ENCODE results near the gene ZNF146. TPM values are rescaled to one million over a fixed set of nuclear protein-coding genes. Genes with fewer than 3 reads are reported as not detected.
A peak's percentile ranks its signal among the peaks of the same experiment; 100 is the strongest.

The ZNF146 gene
- total and polyA plus RNA-seq, 9 donors = 38.1 to 73.8 (median 56.2) TPM

- H3K9me3 ChIP-seq = no peaks in the 10 kb centered on the region
- H3K27me3 ChIP-seq = no peaks in the 10 kb centered on the region
- H3K36me3 ChIP-seq = no peaks in the 10 kb centered on the region
- H3K27ac ChIP-seq = no peak overlapping the region
- TF ChIP-seq CTCF (IDR thresholded peaks at IDR 0.05) (no peak), EP300 (IDR thresholded peaks at IDR 0.05) (no peak), POLR2A (IDR thresholded peaks at IDR 0.05) (no peak)
- no peak for DNase-seq
- intact Hi-C loops (cut with DNase I) = no loop called here
- WGBS, 3 donors = 67 to 79% (median 69%) methylated on average over 11 of the region's 11 CpGs
- H3K4me3 ChIP-seq = no peak overlapping the region
- H3K4me1 ChIP-seq (ENCODE audit: insufficient read depth) = peaks cover 9% of the 10 kb centered on the region
Observed at GRCh38 chr19:36244066-36244465, 29.2 kb downstream of the ZNF146 start.

GRCh38 chr19:36245210-36246005 is 30.5 kb downstream of the ZNF146 start:
- intact Hi-C loops (cut with DNase I) = no loop called here
- Histone ChIP-seq H3K27ac (no peak overlapping the region), H3K36me3 (no peaks in the 10 kb centered on the region), H3K4me1 (ENCODE audit: insufficient read depth) (peaks cover 9% of the 10 kb centered on the region), H3K4me3 (peak overlapping the region; percentile 23), H3K9me3 (no peaks in the 10 kb centered on the region), H3K27me3 (no peaks in the 10 kb centered on the region)
- peak in 1 of 5 donors; percentile 39 for DNase-seq
- TF ChIP-seq POLR2A (IDR thresholded peaks at IDR 0.05) (no peak), EP300 (IDR thresholded peaks at IDR 0.05) (no peak), CTCF (IDR thresholded peaks at IDR 0.05) (no peak)
- WGBS, 3 donors = 0 to 2% (median 1%) methylated on average over 43 to 63 of the region's 63 CpGs

GRCh38 chr19:36246006-36246481 is 31.1 kb downstream of the ZNF146 start:
- no peak overlapping the region for H3K27ac ChIP-seq
- no peaks in the 10 kb centered on the region for H3K36me3 ChIP-seq
- H3K9me3 ChIP-seq = no peaks in the 10 kb centered on the region
- no peaks in the 10 kb centered on the region for H3K27me3 ChIP-seq
- DNase-seq = no peak
- TF ChIP-seq EP300 (IDR thresholded peaks at IDR 0.05) (no peak), POLR2A (IDR thresholded peaks at IDR 0.05) (no peak), CTCF (IDR thresholded peaks at IDR 0.05) (no peak)
- WGBS, 3 donors = 8 to 16% (median 11%) methylated on average over 28 to 29 of the region's 29 CpGs
- intact Hi-C loops (cut with DNase I) = no loop called here
- peak overlapping the region; percentile 23 for H3K4me3 ChIP-seq
- peaks cover 9% of the 10 kb centered on the region for H3K4me1 ChIP-seq (ENCODE audit: insufficient read depth)

- H3K36me3 ChIP-seq = no peaks in the 10 kb centered on the region
- intact Hi-C loops (cut with DNase I) = no loop called here
- DNase-seq = no peak
- H3K4me1 ChIP-seq (ENCODE audit: insufficient read depth) = no peaks in the 10 kb centered on the region
- H3K4me3 ChIP-seq = no peak overlapping the region
- TF ChIP-seq POLR2A (IDR thresholded peaks at IDR 0.05) = no peak
- TF ChIP-seq CTCF (IDR thresholded peaks at IDR 0.05) = no peak
- TF ChIP-seq EP300 (IDR thresholded peaks at IDR 0.05) = no peak
- no peaks in the 10 kb centered on the region for H3K27me3 ChIP-seq
- H3K9me3 ChIP-seq = no peaks in the 10 kb centered on the region
- H3K27ac ChIP-seq = no peak overlapping the region
- WGBS, 3 donors = 74 to 96% (median 88%) methylated on average over 1 of the region's 1 CpG
Observed at GRCh38 chr19:36252047-36252446, 37.1 kb downstream of the ZNF146 start.
